ENCODE measurements around the gene AGO3. TPM values are rescaled to one million over a fixed set of nuclear protein-coding genes. Genes with fewer than 3 reads are reported as not detected.

AGO3 gene
- total RNA-seq, 1 experiment from 2014 or later, result 26.9 TPM

DNA sequence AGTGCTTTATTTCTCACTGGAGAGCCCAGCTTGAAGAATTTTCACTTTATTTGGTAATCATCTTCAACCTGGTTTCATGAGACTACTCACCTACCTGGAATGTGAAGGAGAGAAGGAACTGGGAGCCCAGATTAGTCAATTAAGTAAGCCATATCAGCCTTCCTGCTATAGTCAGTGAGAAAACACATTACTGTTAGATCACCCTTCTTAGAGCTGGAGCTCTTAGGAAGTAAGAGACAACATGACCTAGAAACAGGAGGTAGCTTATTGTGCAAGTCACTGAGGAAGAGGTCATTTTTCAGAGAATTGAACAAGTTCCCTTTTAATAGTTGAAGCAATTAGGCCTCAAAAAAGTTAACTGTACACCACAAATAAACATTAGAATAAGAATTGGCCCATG lies 103.8 kb downstream of the AGO3 start:
- Histone ChIP-seq H3K27ac (ENCODE audit: low read depth, low read length) (no peak overlapping the region; the same call in 1 of the 2 replicates), H4K20me1 (ENCODE audit: insufficient read depth) (no peaks in the 10 kb centered on the region; the same call in 1 of the 2 replicates), H3K9me3 (ENCODE audit: control insufficient read depth in 1 of 2, insufficient read depth in 1 of 2, low read depth in 1 of 2, low read length in 2 of 2) (no peaks in the 10 kb centered on the region), H3K4me3 (replicated peaks in 1 of 2; ENCODE audit: low read depth in 1 of 2, low read length in 2 of 2) (no peak overlapping the region), H3K27me3 (ENCODE audit: insufficient read depth, low read length) (no peaks in the 10 kb centered on the region), H3K36me3 (ENCODE audit: control insufficient read depth in 1 of 2, insufficient read depth in 2 of 2, low read length in 2 of 2) (peaks cover under 1 to 3% of the 10 kb centered on the region in 2 experiments; a peak in 1 of 4 replicates), H2AFZ (ENCODE audit: low read depth, low read length, poor library complexity, severe bottlenecking) (no peak overlapping the region), H3K79me2 (ENCODE audit: insufficient read depth, low read length) (no peaks in the 10 kb centered on the region), H3K4me2 (ENCODE audit: low read length) (peak overlapping the region; percentile 1; the same call in 1 of the 2 replicates), H3K9ac (ENCODE audit: low read length) (no peak overlapping the region), H3K4me1 (ENCODE audit: control insufficient read depth in 1 of 2, insufficient read depth in 2 of 2, low read length in 2 of 2) (peaks cover 0 to 11% of the 10 kb centered on the region in 2 experiments; a peak in 2 of 4 replicates), H3K9me2 (ENCODE audit: insufficient read depth) (no peaks in the 10 kb centered on the region)
- ChIA-PET POLR2A (no interaction called here), RAD21 (ENCODE audit: low non-redundant PET in 1 of 2, low total read pairs in 2 of 2, uncharacterized antibody in 2 of 2, unreplicated experiment in 2 of 2) (no interaction called here), CTCF (no interaction called here)
- no peak; the same call in 1 of the 2 replicates for ATAC-seq
- TF ChIP-seq SIN3A (IDR thresholded peaks at IDR 0.05; ENCODE audit: low read depth) (no peak), FOSL1 (IDR thresholded peaks at IDR 0.05; ENCODE audit: low read depth) (0 out of 2 replicates have a peak, but pooled peaks have one; percentile 11), YY1 (IDR thresholded peaks at IDR 0.05; ENCODE audit: extremely low read depth, insufficient replicate concordance, low read depth, low read length) (no peak)
- no TSS peak for BruUV-seq (replicated peaks)
- DNase-seq (ENCODE audit: low read depth, low spot score), result no peak
- intact Hi-C loops (cut with micrococcal nuclease), result no loop called here

DNA sequence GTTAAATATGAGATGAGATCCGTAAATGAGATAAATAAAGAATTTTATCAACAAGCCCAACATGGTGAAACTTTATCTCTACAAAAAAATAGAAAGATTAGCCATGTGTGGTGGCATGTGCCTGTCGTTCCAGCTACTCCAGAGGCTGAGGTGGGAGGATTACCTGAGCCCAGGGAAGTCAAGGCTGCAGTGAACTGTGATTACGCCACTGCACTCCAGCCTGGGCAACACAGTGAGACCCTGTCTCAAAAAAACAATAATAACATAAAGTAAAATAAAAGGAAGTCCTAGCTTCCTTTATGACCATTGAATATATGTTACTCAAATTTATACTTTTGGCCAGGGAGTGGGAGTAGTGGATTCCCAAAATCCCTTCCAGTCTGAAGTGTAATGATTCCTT lies 104.2 kb downstream of the AGO3 start:
- peaks cover 5 to 6% of the 10 kb centered on the region in 2 experiments; a peak in 3 of 4 replicates for H3K36me3 ChIP-seq (ENCODE audit: control insufficient read depth in 1 of 2, insufficient read depth in 2 of 2, low read length in 2 of 2)
- ChIA-PET CTCF (no interaction called here), POLR2A (no interaction called here), RAD21 (ENCODE audit: low non-redundant PET in 1 of 2, low total read pairs in 2 of 2, uncharacterized antibody in 2 of 2, unreplicated experiment in 2 of 2) (no interaction called here)
- no peaks in the 10 kb centered on the region for H3K27me3 ChIP-seq (ENCODE audit: insufficient read depth, low read length)
- no peaks in the 10 kb centered on the region for H3K79me2 ChIP-seq (ENCODE audit: insufficient read depth, low read length)
- H2AFZ ChIP-seq (ENCODE audit: low read depth, low read length, poor library complexity, severe bottlenecking), result no peak overlapping the region
- intact Hi-C loops (cut with micrococcal nuclease), result no loop called here
- DNase-seq (ENCODE audit: low read depth, low spot score), result no peak
- no peaks in the 10 kb centered on the region for H3K9me3 ChIP-seq (ENCODE audit: control insufficient read depth in 1 of 2, insufficient read depth in 1 of 2, low read depth in 1 of 2, low read length in 2 of 2)
- no peaks in the 10 kb centered on the region; the same call in 1 of the 2 replicates for H4K20me1 ChIP-seq (ENCODE audit: insufficient read depth)
- no peak overlapping the region for H3K4me3 ChIP-seq (replicated peaks in 1 of 2; ENCODE audit: low read depth in 1 of 2, low read length in 2 of 2)
- H3K27ac ChIP-seq (ENCODE audit: low read depth, low read length), result no peak overlapping the region
- H3K9ac ChIP-seq (ENCODE audit: low read length), result no peak overlapping the region
- H3K9me2 ChIP-seq (ENCODE audit: insufficient read depth), result no peaks in the 10 kb centered on the region
- no TSS peak for BruUV-seq (replicated peaks)
- H3K4me1 ChIP-seq (ENCODE audit: control insufficient read depth in 1 of 2, insufficient read depth in 2 of 2, low read length in 2 of 2), result peaks cover 0 to 11% of the 10 kb centered on the region in 2 experiments; a peak in 2 of 4 replicates
- H3K4me2 ChIP-seq (ENCODE audit: low read length), result no peak overlapping the region
- ATAC-seq, result no peak
- TF ChIP-seq, protein P1, sequence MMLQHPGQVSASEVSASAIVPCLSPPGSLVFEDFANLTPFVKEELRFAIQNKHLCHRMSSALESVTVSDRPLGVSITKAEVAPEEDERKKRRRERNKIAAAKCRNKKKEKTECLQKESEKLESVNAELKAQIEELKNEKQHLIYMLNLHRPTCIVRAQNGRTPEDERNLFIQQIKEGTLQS (IDR thresholded peaks at IDR 0.05), result no peak
- TF ChIP-seq YY1 (IDR thresholded peaks at IDR 0.05; ENCODE audit: extremely low read depth, insufficient replicate concordance, low read depth, low read length) (no peak), CTCF (IDR thresholded peaks at IDR 0.05 in 2 of 3, conservative IDR thresholded peaks at IDR 0.05 in 1 of 3; ENCODE audit: borderline replicate concordance in 1 of 3, insufficient read depth in 1 of 3, low read depth in 2 of 3, low read length in 2 of 3) (no peak), ELF1 (IDR thresholded peaks at IDR 0.05; ENCODE audit: borderline replicate concordance, low read depth) (no peak), POLR2A (IDR thresholded peaks at IDR 0.05; ENCODE audit: borderline replicate concordance, extremely low read depth, insufficient read depth, insufficient read length) (no peak), EGR1 (IDR thresholded peaks at IDR 0.05; ENCODE audit: low read depth) (no peak), ZNF274 (IDR thresholded peaks at IDR 0.05; ENCODE audit: low read depth, low read length) (no peak), POLR2AphosphoS5 (IDR thresholded peaks at IDR 0.05; ENCODE audit: low read depth, low read length) (no peak), EZH2phosphoT487 (IDR thresholded peaks at IDR 0.05; ENCODE audit: borderline replicate concordance) (no peak), SIN3A (IDR thresholded peaks at IDR 0.05; ENCODE audit: low read depth) (no peak), TCF7L2 (IDR thresholded peaks at IDR 0.05; ENCODE audit: borderline replicate concordance, extremely low read depth, insufficient read depth, insufficient read length) (no peak), JUND (IDR thresholded peaks at IDR 0.05) (no peak)
- TF ChIP-seq, protein P2, sequence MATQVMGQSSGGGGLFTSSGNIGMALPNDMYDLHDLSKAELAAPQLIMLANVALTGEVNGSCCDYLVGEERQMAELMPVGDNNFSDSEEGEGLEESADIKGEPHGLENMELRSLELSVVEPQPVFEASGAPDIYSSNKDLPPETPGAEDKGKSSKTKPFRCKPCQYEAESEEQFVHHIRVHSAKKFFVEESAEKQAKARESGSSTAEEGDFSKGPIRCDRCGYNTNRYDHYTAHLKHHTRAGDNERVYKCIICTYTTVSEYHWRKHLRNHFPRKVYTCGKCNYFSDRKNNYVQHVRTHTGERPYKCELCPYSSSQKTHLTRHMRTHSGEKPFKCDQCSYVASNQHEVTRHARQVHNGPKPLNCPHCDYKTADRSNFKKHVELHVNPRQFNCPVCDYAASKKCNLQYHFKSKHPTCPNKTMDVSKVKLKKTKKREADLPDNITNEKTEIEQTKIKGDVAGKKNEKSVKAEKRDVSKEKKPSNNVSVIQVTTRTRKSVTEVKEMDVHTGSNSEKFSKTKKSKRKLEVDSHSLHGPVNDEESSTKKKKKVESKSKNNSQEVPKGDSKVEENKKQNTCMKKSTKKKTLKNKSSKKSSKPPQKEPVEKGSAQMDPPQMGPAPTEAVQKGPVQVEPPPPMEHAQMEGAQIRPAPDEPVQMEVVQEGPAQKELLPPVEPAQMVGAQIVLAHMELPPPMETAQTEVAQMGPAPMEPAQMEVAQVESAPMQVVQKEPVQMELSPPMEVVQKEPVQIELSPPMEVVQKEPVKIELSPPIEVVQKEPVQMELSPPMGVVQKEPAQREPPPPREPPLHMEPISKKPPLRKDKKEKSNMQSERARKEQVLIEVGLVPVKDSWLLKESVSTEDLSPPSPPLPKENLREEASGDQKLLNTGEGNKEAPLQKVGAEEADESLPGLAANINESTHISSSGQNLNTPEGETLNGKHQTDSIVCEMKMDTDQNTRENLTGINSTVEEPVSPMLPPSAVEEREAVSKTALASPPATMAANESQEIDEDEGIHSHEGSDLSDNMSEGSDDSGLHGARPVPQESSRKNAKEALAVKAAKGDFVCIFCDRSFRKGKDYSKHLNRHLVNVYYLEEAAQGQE (IDR thresholded peaks at IDR 0.05; ENCODE audit: low read depth), result no peak
- TF ChIP-seq, protein P3, sequence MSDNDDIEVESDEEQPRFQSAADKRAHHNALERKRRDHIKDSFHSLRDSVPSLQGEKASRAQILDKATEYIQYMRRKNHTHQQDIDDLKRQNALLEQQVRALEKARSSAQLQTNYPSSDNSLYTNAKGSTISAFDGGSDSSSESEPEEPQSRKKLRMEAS (IDR thresholded peaks at IDR 0.05), result no peak

Measured in HCT116 (cell line).